ENCODE results near the gene SND1.

DNA sequence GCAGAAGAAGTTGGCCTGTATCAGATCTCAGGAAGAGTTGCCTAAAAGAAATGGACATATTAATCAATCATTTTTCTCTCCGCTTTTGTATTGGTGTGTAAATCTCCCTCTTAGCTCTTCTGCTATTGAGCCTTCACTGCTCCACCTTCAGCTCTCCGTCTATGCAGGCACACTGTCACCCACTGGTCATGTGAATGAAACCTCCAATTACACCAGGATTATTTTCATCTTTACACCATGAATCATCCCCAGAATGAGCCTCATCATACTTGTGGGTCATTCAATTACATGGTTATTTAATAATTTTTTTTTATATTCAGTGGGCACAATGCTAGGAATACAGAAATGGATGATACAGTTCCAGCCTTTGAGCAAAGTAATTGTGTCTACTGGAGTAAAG, 286.6 kb downstream of the SND1 start:
- TF ChIP-seq CTCF (IDR thresholded peaks at IDR 0.05) (no peak), POLR2A (IDR thresholded peaks at IDR 0.05) (no peak)

Measured in body of pancreas (tissue), 4 donors.